ENCODE data around the gene EMP1.

EMP1 gene

GRCh38 chr12:13210236-13211190 is 14.0 kb downstream of the EMP1 start:
- H3K9me3 ChIP-seq (ENCODE audit: severe bottlenecking) = no peaks in the 10 kb centered on the region
- no peak for TF ChIP-seq CTCF (IDR thresholded peaks at IDR 0.05; ENCODE audit: poor library complexity, severe bottlenecking)
- H3K4me3 ChIP-seq (ENCODE audit: severe bottlenecking) = no peak overlapping the region
- H3K4me1 ChIP-seq (ENCODE audit: insufficient read depth, poor library complexity, severe bottlenecking) = peaks cover 41% of the 10 kb centered on the region
- peaks cover 45% of the 10 kb centered on the region for H3K36me3 ChIP-seq (ENCODE audit: low read depth)
- ATAC-seq (ENCODE audit: low read depth) (no peak), DNase-seq (ENCODE audit: low spot score) (no peak)
- H3K27ac ChIP-seq (ENCODE audit: poor library complexity, severe bottlenecking) = peak overlapping the region; percentile 97
- no peaks in the 10 kb centered on the region for H3K27me3 ChIP-seq (ENCODE audit: insufficient read depth, poor library complexity, severe bottlenecking)

GRCh38 chr12:13211191-13211858 is 14.8 kb downstream of the EMP1 start:
- DNase-seq (ENCODE audit: low spot score) (no peak), ATAC-seq (ENCODE audit: low read depth) (no peak)
- Histone ChIP-seq H3K27me3 (ENCODE audit: insufficient read depth, poor library complexity, severe bottlenecking) (no peaks in the 10 kb centered on the region), H3K4me3 (ENCODE audit: severe bottlenecking) (no peak overlapping the region), H3K36me3 (ENCODE audit: low read depth) (peaks cover 54% of the 10 kb centered on the region), H3K9me3 (ENCODE audit: severe bottlenecking) (no peaks in the 10 kb centered on the region), H3K4me1 (ENCODE audit: insufficient read depth, poor library complexity, severe bottlenecking) (peaks cover 33% of the 10 kb centered on the region), H3K27ac (ENCODE audit: poor library complexity, severe bottlenecking) (peak overlapping the region; percentile 97)
- TF ChIP-seq CTCF (IDR thresholded peaks at IDR 0.05; ENCODE audit: poor library complexity, severe bottlenecking) = no peak

- Histone ChIP-seq H3K4me3 (ENCODE audit: severe bottlenecking) (no peak overlapping the region), H3K4me1 (ENCODE audit: insufficient read depth, poor library complexity, severe bottlenecking) (peaks cover 26% of the 10 kb centered on the region), H3K36me3 (ENCODE audit: low read depth) (peaks cover 61% of the 10 kb centered on the region), H3K9me3 (ENCODE audit: severe bottlenecking) (no peaks in the 10 kb centered on the region), H3K27me3 (ENCODE audit: insufficient read depth, poor library complexity, severe bottlenecking) (no peaks in the 10 kb centered on the region), H3K27ac (ENCODE audit: poor library complexity, severe bottlenecking) (peak overlapping the region; percentile 97)
- DNase-seq (ENCODE audit: low spot score) = no peak
- 0 out of 3 replicates have a peak, but pooled peaks have one; percentile 21 for ATAC-seq (ENCODE audit: low read depth)
- TF ChIP-seq CTCF (IDR thresholded peaks at IDR 0.05; ENCODE audit: poor library complexity, severe bottlenecking) = peak; percentile 63
Observed at GRCh38 chr12:13211859-13212664, 15.5 kb downstream of the EMP1 start.

- Histone ChIP-seq H3K4me1 (ENCODE audit: insufficient read depth, poor library complexity, severe bottlenecking) (peaks cover 12% of the 10 kb centered on the region), H3K9me3 (ENCODE audit: severe bottlenecking) (no peaks in the 10 kb centered on the region), H3K36me3 (ENCODE audit: low read depth) (peaks cover 64% of the 10 kb centered on the region), H3K27ac (ENCODE audit: poor library complexity, severe bottlenecking) (no peak overlapping the region), H3K27me3 (ENCODE audit: insufficient read depth, poor library complexity, severe bottlenecking) (no peaks in the 10 kb centered on the region), H3K4me3 (ENCODE audit: severe bottlenecking) (no peak overlapping the region)
- DNase-seq (ENCODE audit: low spot score) = no peak
- no peak for TF ChIP-seq CTCF (IDR thresholded peaks at IDR 0.05; ENCODE audit: poor library complexity, severe bottlenecking)
- no peak for ATAC-seq (ENCODE audit: low read depth)
Observed at GRCh38 chr12:13215056-13215455, 18.5 kb downstream of the EMP1 start.

All from RWPE2 (cell line).